ENCODE data around the gene CCDC24.

Gene CCDC24

DNA sequence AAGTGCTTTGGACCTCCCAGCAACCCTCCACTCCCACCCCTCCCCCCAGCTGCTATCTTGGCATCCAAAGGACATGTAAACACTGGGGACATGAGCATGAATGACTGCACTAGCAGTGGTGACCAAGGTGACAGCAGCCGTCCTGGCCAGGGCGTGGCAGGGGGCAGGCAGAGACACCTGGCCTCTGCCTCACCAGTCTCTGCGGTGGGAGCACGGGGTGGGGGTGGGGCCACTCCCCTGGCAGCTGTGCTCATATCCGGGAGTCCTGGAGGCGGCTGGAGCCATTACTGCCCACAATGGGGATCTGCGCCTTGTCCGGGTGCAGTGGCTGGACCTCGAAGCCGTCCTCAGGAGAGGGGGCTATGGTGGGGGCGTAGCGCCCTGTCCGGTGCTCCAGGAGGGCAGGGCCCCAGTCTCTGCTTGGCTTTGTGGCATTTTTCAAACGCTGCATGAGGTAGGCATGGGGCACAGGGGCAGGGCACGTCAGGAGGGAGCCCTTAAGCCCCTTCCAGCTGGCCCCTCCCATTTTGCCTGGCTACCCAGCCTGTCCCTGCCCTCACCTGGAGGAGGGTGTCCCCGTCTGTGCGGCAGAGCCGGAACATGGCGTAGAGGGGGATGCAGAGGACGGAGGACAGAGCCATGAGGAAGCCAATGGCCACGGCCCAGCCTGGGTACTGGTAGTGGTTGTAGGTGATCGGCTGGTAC is 6.0 kb downstream of the CCDC24 start:
- DNase-seq (ENCODE audit: low read depth, low spot score) = no peak

DNA sequence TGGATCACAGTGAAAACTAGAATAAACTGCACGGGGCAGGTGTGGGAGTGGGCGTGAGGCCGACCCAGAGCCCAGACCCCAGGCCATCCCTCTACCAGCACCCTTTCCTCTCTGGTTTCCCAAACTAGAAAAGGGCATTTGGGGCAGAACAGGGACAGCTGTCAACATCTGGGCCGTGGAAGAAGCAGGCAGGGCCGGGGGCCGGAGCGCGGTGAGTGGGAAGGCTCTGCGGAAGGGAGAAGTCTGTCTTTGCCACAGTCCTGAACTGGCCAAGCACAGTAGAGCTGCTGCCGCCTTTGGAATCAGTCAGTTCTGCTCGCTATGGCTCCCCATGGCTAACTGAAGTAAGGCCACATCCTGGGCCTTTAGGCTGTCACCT is 6.6 kb downstream of the CCDC24 start:
- DNase-seq (ENCODE audit: low read depth, low spot score) = no peak

DNA sequence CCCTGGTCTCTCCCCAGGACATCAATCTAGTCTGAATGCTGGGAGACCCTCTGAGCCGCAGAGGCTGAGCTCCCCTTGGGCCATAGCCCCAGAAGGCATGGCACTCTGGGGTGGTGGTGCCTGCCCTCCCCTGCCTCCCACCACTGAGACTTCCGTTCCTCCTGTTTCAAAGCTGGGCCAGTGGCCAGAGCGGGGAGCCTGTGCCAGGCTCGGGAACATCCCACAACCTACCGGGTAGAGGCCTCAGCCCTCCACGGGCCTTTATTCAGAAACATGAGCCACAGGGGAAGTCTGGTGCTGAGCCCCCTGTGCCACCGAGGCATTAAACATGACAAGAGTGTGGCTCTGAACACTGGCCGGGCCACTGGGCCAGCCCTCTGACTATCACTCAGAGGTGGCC is 8.1 kb downstream of the CCDC24 start:
- DNase-seq (ENCODE audit: low read depth, low spot score) = no peak

DNA sequence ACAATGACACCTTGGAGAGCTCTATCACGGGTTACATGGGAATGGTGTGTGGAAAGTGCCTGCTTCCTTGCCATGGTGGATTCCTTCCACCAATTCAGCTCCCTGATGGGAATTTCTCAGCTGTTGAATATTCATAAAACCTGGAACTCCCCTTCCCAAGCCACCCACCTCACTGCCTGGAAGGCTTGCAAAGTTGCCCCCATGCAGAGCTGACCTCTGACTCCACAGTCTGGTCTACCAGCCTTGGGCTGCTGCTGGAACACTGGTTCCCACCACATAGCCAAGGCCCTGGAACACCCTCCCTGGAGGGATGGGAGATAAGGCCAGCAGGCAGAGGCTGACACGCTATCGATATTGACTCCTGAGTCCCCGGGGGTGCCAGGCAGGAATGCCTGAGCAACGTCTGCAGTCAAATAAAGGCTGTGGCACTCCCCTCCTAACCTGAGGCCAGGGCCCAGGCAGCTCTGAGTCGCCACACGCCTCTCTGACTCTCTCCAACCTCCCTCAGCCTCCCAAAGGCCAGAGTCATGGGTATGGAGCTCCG is 8.8 kb downstream of the CCDC24 start:
- no peak for DNase-seq (ENCODE audit: low read depth, low spot score)

DNA sequence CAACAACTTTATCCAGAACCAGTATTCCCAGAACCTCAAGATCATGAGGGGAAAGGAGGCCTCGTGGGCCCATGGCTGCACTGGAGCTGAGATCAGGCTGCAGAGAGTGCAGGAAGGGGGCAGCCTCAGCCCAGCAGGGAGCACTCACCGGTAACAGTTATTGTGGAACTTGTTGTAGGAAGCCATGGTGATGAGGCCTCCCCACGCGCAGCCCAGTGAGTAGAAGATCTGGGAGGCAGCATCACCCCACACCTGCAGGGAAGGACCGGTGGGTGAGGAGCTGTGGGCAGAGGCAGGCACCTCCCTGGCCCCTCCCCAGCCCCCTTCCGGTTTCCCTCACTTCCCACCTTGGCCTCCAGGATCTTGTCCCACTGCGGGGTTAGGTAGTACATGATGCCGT is 10.8 kb downstream of the CCDC24 start:
- DNase-seq (ENCODE audit: low read depth, low spot score) = no peak

DNA sequence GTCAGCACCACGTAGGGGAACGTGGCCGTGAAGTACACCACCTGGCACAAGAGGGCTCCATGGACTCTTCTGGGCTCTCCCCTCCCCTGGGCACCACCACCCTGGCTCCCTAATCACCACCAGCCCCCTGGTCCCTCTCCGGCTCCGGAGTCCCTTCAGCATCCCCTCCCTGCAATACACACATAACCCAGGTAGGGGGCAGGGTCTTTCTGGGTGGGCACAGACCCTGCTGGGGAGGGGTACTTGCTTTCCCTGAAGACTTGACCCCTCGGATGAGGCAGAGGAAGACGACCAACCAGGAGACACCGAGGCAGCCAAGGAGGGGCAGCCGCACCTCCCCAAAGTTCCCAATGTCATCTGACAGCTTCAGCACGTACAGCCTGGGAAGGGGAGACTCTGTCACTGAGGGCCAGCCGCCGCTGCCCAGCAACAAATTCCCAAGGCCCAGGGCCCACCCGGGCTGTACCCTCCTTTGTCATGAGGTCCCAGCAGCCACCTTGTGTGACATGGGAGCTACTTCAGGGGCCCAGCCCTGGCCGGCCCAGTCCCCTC is 11.3 kb downstream of the CCDC24 start:
- DNase-seq (ENCODE audit: low read depth, low spot score) = no peak

DNA sequence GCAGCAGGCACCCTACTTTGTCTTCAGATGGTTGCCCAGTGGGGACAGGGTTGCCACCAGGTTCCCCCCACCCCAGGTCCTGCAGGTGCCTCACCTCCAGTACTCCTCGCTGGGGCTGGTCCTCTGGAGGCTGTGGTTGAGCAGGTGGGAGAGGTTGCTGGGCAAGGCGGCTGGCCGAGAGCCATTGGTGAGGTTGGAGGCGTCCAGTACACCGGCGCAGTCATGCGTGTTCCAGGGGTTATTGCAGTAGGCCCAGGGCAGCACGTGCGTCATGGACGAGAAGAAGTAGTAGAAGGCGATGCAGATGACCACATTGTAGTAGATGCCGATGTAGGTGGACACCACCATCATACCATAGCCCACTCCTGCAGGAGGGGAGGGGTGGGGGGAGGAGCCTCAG is 16.9 kb downstream of the CCDC24 start:
- no peak for DNase-seq (ENCODE audit: low read depth, low spot score)

DNA sequence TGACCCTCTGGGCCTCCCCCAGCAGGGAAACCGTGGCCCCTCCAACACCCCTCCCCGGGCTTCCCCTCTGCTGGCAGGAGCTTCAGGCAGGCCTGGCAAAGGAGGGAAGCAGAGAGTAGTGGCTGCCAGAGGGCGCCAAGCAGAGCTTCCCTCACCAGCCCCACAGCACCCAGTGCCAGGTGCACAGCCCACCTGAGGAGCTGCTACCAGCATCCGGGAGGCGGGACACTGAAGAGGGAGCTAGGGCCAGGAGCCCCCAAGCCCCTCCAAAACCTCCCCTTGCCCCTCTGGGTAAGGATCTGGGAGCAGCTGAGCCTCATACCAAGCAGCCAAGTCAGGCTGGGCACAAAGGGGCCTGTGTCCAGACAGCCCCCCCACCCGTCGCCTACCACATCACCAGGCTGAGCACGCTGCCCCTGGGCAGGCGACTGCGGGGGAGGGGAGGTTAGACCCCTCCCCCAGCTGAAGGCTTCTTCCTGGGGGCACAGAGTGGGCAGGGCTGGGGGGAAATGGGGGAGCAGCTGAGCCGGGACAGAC is 19.6 kb downstream of the CCDC24 start:
- no peak for DNase-seq (ENCODE audit: low read depth, low spot score)

DNA sequence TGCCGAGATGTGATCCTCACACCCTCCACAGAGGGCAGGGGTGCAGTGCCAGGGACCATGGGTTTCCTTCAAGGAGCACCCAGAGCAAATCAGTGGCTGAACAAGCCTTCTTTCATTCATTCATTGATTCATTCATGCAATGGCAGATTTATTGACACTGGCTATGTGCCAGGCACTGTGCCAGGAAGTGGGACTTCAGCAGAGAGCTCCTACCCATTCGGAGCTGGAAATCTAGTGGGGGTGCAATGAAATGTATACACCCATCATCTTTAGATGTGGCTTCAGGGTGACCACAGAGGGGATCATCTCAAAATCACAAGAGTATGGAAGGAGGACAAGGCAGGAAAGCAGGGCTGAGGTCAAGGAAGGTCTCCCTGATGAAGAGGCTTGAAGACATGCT is 21.0 kb downstream of the CCDC24 start:
- no peak for DNase-seq (ENCODE audit: low read depth, low spot score)

DNA sequence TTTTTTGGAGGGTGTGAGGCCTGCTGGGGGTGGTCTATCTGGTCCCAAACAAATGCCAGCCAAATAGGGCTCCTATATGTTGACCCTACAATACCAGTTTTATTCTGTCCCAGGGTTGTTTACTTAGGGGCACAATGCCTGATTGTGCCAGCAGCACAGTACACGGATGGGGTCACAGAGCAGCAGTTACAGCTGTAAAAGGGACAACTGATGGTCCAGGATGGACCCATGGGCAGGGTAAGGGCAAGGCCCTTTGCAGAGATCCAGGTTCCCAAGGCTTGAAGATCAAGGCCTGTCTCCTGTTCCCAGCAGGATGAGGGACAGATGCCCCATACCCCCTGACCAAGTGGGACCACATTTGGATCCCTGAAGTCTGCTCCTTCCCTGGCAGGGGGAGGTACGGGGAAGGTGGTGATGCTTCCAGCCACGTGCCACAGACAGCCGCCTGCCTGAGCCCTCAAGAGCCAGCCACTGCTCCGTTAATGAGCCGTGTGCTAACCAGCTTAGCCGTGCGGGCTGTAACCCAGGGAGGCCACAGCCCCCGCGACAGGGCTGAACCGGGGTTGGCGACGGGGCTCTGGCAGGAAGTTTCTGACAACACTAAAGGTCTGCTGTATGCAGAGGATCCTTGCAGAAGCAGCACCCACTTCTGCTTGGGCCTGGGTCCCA is 21.7 kb downstream of the CCDC24 start:
- DNase-seq (ENCODE audit: low read depth, low spot score) = no peak

DNA sequence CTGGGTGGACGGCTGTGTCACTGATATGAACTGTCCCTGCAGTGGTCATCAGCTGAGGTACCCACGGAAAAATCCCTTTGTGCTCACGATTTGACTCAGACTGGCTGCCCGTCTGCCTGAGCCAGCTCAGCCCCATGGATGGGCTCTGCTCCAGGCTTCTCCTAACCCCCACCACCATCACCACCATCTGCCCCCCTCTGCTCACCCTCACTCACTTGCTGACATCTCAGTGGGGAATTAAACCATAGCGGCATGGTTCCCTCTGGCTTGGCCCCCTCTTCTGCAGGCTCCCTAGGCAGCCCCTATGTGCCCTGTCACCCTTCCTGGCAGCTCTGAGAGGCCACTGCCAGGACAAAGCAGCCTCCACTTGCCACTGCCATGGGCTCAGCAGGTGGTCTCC is 22.6 kb downstream of the CCDC24 start:
- DNase-seq (ENCODE audit: low read depth, low spot score) = no peak

DNA sequence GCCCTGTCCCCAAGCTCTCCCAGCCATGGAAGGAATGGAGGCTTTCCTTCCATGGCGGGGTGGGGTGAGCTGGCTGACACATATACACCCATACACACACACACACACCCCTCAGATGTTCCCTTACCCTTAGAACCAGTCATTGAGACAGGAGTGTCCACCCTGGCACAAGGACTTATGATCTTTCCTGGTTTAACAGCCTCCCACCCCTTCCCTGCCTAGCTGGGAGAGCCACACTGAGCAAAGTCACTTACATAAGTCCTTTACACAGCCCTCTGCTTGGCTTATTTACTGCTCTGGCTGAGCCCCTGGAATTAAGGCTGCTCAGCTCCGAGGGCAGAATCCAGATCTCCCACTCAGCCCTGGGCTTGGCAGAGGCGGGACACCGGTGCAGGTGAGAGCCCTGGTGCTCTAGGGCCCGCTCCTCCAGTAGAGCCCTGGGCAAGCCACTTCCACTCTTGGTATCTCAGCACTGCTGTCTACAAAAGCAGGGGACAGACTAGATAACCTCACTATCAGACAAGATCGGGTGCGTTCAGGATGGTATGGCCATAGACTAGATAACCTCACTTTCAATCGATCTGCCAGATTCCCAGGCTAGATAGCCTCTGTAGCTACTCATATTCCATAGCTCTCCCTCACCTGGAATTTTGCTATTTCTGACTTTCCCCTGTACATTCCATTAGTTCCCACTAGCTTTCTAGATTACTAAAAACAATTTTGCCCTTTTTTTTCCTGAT is 23.1 kb downstream of the CCDC24 start:
- DNase-seq (ENCODE audit: low read depth, low spot score) = no peak

DNA sequence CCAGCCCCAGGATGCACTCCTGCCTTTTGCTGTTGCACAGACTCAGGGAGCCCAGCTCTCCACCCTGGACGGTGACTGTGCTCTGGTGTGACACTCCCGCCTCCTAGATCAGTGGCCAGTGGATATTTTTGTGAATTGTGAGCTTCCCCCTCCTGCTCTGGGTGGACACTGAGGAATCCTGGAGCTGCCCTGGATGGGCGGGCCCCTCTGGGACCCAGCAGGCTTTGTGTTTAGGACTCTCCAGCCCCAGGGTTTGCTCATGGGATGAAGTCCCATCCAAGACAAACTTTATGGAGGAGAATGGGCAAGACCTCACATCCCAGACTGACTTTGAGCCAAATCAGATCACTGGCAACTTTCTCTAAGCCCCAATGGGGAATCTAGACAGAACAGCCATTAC is 23.8 kb downstream of the CCDC24 start:
- no peak for DNase-seq (ENCODE audit: low read depth, low spot score)

DNA sequence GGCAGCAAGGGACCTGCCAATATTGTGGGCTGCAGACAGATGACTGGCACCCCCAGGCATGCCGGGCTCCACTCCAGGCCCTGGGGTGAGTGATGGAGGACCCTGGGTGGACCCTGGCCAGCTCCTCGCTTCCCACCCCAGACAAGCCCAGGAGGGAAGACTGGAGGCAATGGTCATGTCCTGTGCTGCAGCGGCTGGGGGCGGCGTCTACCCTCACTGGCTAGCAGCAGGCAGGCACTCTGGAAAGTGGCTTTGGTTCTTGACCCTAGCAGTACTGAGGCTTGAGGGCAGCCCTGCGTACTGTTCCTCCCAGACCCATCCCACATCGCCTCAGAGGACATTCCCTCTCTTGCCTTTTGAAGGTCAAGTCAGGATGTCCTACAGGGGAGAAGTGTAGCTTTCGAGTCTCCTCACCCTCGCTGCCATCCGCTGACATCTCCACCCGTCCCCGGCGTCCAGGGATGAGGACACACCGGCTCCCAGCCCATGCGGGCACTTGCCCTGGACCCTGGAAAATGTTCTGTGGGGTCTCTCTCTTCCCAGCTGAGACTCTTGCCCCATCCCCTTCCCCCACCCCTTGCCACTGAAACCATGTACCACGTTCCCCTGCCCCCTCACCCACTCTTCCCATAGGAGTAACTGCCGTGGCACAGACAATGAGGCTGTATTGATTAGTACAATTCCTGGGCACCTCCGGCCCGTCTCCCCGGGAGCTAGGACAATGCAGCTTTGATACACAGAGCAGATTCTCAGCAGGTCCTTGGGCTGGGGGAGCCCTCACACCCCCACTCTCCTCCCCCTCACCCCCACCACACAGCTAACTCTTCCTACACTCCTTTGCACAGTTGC is 24.9 kb downstream of the CCDC24 start:
- no peak for DNase-seq (ENCODE audit: low read depth, low spot score)

DNA sequence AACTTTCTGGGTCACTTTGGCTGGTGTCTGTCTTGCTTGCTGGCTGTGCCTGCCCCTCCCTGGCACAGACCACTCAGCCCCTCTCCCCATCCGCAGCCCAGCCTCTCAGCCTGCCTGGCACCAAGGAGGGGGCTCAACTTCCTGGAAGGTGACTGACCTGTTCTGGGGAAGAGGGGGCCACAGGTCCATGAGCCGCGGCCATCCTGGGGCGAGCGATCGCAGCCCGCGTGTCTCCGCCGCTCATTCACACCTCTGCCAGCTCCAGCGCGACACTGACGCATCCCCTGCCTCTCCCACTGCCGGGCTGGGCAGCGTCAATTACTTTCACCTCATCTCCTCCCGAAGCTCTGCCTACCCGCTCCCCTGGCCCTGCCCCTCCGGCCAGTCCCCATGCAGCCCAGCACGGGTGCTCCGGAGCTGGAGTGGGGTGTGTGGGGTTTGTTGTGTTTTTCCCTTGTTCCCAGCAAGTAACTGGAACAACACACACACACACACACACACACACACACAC is 25.5 kb downstream of the CCDC24 start:
- DNase-seq (ENCODE audit: low read depth, low spot score) = no peak

DNA sequence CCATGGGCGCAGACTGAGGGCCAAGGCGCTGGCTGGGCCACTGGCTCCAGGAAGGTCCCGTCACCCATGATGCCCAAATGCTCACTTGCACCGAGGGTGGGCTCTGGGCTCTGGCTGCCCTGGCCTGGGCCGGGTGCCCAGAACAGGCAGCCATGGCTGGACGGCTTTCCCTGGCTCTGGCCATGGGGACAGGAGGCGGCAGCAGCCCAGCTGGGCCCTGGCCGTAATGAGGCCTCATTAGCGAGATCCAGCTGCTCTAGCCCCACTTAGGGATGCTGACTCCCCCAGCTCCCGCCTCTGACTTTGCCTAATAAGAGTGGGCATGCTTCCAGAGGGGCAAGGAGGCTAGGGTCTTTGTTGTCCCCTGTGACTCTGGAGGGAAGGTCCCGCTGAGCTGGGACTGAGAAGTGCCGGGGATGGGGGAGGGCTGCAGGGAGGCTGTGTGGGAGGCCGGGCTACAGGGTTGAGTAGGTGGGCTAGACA is 28.1 kb downstream of the CCDC24 start:
- no peak for DNase-seq (ENCODE audit: low read depth, low spot score)

DNA sequence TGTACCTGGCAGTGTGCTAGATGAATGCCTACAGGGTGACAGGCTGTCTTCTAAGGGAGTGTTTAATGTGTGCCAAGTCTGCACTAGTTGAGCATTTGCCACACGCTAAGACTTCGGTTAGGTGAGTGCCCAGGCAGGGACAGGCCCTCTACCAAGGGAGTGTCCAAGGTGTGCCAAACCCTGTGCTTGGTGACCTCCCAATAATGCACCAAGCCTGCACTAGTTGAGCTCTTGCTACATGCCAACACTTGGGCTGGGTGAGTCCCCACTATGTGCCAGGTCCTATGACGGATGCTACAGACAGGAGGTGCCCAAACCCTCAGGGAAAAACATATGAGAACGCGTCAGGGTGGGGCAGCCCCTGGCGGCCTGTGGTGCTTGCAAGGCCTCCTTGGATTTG is 29.1 kb downstream of the CCDC24 start:
- no peak for DNase-seq (ENCODE audit: low read depth, low spot score)

DNA sequence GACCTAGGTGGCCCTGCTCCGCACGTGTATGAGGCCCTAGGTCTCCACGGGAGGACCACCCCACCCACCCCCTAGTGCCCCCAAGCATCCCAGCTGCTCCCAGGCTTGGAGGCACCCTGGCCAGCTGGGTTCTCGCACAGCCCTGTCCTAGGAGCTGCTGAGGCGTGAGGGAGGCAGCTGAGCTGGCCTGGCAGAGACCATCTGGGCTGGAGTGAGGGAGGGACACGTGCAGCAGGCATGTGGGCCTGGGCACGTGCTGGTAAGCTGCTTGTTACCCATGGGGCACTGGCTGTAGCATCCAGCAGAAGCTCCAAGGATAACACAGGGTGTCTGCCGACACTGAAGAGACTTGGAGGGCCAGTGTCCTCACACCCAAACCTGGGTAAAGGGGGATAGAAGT is 29.8 kb downstream of the CCDC24 start:
- no peak for DNase-seq (ENCODE audit: low read depth, low spot score)

DNA sequence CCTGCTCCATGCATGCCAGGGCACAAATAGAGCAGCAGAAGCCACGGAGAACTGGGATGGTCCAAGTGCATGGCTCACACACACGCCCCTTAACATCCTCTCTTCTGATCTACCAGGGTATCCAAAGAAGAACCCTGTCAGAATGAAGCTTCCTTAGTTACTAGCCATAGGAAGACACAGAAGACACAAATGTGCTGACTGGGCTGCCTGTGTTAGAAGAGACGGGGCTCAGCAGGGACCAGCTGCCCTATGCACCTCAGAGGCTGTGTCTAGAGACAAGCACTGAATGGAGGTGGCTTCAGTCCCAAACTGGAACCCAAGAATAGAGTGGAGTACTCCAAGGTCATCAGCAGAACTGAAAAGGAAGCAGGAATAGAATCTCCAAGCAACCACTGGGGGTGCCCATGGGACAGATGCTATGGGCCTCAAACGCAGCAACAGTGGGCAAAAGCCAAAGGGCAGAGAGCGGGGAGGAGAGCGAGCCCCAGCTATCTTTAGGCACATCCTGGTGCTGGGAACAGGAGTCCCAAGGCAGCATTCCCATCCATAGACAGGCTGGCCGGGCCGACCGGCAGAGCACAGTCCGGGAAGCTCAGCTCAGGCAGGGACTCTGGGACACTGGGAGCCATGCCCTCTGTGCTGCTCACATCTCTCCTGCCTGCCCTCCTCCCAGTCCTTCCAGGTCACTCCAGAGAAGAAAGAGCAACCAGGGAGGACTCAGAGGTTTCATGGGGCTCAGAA is 30.4 kb downstream of the CCDC24 start:
- no peak for DNase-seq (ENCODE audit: low read depth, low spot score)
